HG03432 (cell line): ENCODE measurements around the gene CYB5B.
A peak's percentile ranks its signal among the peaks of the same experiment; 100 is the strongest.

Experiments used
- ATAC-seq: cut with Tn5 transposase; IDR thresholded peaks from one replicate; pipeline ENCODE4 v1.9.1; 2021; ENCODE audit warnings: mild to moderate bottlenecking, moderate library complexity; ENCODE audit not compliant: unreplicated experiment

The CYB5B gene, protein sequence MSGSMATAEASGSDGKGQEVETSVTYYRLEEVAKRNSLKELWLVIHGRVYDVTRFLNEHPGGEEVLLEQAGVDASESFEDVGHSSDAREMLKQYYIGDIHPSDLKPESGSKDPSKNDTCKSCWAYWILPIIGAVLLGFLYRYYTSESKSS

DNA sequence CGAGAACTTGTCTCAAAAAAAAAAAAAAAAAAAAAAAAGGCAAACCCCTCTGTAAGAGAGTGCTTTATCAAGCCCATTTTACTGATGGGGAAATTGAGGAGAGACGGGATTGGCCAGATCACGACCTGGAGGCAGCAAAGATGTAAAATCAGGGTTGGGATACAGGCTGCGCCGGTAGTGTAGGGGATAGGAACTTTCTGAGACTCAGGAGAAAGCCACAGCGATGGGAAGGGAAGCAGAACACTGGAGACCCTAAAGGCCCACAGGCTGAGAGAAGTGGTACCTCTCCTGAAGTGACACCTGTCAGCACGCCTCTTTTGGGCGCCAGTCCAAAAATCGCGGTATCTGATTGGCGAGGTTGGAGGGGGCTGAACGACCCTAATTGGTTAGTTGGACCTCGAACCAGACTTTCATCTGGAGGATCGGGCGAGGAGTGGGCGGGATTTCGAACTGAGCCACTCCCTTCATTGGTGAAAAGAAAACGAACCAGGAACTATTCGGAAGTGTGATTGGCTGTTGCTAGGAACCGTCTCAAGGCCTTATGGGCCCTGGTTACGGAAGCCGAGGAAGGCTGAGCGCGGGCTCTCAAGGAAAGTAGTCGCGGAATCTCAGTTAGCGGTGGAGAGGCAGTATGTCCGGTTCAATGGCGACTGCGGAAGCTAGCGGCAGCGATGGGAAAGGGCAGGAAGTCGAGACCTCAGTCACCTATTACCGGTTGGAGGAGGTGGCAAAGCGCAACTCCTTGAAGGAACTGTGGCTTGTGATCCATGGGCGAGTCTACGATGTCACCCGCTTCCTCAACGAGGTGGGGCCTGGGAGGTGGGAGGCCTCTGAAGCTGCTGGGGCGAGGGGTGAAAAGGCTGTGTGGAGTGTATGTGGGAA lies at the start of gene CYB5B:
CYB5B (plus strand) TSS at position 567 of the 882 bp plus-strand sequence; CDS start at position 632, 65 bp downstream.
- peak; percentile 96 for ATAC-seq

DNA sequence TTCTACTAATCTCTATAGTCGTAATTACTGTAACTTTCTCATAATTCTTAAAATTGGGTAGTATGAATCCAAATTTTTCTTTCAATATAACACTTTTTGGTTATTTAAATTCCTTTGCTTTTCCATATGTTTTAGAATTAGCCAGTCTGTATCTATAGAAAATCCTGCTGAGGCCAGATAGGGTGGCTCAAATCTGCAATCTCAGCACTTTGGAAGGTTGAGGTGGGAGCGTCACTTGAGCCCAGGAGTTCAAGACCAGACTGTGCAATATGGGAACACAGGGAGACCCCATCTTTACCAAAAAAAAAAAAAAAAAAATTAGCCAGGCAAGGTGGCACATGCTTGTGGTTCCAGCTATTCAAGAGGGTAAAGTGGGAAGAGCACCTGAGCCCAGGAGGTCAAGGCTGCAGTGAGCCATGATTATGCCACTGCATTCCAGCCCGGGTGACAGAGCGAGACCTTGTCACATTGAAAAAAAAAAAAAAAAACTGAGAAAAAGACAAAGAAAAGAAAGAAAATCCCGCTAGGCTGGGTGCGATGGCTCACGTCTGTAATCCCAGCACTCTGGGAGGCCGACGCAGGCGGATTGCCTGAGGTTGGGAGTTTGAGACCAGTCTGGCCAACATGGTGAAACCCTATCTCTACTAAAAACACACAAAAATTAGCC lies 47.9 kb upstream of the CYB5B start:
- ATAC-seq, result no peak

GRCh38 chr16:69378036-69378435 lies 46.4 kb upstream of the CYB5B start:
- no peak for ATAC-seq

DNA sequence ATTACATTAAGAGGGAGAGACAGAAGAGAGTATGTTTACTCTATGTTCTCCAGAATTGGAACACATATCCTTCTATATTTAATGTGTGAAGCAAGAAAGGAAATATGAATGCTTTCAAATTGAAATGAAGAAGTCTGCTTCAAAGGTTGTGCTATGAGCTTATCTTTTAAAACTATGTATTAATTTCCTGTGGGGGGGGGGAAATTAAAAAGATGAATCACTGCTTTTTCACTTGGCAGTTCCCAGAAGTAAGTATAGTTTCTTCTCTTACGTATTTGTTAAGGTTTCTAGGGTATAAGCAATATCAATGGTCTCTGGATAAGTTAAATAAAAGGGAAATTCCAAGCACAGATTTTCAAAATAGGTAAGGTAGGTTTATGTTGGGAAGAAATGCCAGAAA lies 45.7 kb upstream of the CYB5B start:
- no peak for ATAC-seq

DNA sequence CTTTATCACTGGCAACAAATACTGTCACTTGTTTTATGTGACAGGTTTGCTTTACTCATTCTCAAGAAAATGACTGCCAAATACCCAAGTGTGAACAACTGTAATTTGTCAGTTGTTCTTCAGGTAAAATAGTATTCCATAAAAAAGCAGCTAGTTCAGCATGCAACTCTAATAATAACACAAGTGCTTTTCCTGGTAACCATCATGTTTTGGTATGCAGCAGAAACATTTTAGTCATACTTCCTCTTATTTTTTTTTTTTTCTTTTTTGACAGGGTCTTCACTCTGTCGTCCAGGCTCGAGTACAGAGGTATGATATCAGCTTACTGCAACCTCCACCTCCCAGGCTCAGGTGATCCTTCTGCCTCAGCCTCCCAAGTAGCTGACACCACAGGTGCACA lies 43.2 kb upstream of the CYB5B start:
- no peak for ATAC-seq

GRCh38 chr16:69382421-69382820 lies 42.0 kb upstream of the CYB5B start:
- ATAC-seq, result no peak

DNA sequence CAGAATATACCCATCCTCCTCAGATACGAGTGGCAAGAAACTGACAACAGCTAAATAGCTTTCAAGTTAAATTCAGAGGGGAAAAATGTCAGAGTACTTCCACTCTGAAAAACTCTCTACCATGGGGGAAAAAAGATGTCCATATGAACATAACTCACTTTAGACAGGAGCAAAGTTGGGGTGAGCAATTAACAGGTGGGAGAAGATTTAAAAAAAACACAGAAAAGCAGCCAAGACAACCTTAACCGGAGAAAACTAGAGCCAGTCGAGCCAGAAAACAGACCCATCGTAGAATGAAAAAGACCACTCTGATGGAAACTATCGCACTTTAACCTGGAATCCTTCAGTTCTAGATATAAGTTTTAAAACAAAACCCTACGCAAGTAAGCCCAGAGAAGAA lies 39.4 kb upstream of the CYB5B start:
- no peak for ATAC-seq

- no peak for ATAC-seq
Measured at GRCh38 chr16:69386596-69386995, 37.8 kb upstream of the CYB5B start.

DNA sequence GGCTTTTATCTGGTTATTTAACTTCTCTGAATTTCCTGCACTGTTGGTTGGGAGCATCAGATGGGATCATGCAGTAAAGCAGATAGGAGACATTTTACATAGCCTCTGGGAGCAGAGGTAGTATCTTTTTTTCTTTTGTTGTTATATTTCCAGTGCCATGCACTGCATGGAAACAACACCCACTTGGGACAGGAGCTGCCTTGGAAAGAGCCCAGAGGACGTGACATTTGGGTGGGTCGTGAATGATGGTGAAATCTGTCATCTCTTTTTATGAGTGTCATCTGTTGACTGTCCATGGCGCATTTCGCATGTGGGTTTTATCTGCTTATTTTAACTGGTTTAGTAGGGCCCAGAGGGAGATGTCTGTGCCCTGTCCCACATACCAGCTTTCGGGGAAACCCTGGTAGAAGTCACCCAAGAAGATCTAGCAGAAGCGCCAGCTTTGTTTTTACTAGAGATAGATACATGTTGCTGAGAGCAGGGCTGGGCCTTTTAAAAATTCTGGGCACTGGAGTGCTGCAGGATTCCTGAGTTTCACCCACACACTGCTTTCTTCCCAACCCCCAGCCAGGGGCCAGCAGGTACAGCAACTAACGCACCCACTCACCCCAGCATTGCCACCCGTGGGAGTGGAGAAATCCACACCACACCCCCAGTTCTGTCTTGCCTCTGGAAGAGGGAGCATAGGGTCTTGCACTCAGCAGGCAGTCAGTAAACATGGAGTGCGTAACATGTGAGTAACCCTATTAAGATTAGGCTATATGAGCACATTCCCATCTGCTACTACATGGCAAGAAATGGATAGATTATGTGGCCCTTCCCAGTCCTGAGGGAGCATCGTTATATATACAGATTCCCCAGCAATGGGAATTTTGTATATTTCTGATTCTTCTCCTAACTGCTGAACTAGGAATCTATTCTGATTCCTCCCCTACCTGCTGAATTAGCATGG lies 30.2 kb upstream of the CYB5B start:
- ATAC-seq, result no peak

GRCh38 chr16:69395859-69396186 lies 28.6 kb upstream of the CYB5B start:
- ATAC-seq, result no peak

GRCh38 chr16:69396187-69397061 lies 28.0 kb upstream of the CYB5B start:
- ATAC-seq, result no peak

DNA sequence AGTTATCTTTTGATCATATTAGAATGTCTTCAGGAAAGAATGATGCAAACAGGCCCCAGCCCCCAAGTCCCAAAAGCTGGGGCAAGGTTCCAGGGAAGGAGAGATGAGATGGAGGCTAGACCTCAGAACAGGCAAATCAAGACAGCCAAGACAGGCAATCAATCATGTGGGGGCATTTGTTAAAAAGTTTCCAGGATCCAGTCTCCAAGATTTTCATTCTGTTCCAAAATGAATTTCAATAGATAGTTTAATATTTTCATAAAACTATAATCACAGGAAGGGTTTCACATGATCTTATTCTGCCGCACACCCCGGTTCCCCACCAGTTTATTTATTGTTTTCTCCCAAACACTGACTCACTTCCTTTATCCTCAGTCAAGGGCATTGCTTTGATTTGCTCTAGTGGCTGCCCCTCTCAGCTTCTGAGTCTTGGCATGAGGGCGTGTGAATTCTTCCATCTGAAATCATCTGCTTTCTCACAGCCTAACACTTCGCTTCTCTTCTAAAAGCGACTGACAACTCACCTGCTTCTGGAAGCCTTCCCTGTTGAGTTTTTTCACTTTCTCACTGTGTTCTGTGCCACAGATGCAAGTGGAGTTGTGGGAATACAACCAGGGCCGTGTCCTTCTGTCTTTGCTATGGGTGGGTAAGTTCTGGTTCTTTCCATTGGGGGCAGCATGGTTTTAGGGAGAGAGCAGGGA lies 26.4 kb upstream of the CYB5B start:
- ATAC-seq, result no peak

DNA sequence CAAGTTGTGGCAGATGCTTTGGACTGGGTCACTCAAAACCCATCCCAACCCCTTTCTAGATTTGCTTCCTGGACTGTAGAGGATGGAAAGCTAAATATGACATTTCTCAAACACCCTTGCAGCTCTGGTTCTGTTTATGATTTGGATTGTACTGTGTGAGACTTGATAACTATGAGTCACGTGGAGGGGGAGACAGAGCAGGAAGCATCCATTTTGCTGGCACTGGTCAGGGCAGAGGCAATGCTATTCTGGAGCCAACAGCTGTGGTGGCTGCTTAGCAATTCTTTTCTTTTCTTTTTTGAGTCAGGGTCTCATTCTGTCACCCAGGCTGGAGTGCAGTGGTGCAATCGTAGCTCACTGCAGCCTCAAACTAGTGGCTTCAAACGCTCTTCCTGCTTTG lies 25.1 kb upstream of the CYB5B start:
- no peak for ATAC-seq

GRCh38 chr16:69402439-69402838 lies 22.0 kb upstream of the CYB5B start:
- ATAC-seq, result no peak

- no peak for ATAC-seq
Measured at GRCh38 chr16:69404275-69404805, 20.1 kb upstream of the CYB5B start.

- ATAC-seq, result no peak
Measured at GRCh38 chr16:69405326-69405725, 19.1 kb upstream of the CYB5B start.

DNA sequence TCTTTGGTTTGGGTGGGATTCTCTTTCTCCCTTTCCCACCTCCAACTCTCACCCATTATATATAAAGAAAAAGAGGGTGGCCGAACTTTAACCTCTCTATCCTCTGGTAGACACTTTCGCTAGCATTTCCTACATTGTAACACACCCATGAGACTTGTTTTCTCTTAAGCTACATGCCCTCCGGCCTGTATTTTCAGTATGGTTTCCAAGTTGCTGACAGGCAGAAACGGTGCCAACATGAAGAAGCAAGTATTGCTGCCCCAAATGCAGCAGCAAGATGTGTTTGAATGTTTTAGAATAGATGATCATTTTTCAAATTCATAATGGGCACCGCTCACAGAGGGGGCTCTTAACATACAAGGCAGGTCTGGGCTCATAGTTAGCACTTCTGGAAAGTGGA lies 18.7 kb upstream of the CYB5B start:
- no peak for ATAC-seq

DNA sequence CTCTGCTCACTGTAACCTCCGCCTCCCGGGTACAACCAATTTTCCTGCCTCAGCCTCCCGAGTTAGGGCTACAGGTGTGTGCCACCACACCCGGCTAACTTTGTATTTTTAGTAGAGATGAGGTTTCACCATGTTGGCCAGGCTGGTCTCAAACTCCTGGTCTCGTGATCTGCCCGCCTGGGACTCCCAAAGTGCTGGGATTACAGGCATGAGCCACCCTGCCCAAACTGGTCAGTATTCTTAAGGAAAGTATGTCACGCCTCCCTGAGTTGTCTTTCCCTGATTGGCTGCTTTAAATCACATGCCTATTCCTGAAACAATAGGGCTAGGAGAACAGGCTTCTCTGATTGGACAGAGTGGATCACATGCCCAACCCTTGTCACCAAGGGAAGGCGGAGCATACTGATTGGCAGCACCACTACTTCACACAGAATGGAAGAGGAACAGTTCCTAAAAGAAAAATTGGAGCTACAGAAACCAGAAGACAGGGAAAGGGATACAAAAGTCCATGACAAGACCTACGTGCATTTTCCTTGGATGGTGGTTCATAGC lies 17.6 kb upstream of the CYB5B start:
- ATAC-seq, result no peak
